Mesenchymal stem cell (in vitro differentiated cells and primary cell): ENCODE measurements around the gene PLCXD3.
A peak's percentile ranks its signal among the peaks of the same experiment; 100 is the strongest.

Source experiments
- DNase-seq: peaks from one replicate; pipeline ENCODE4 v3.0.0-alpha.2; 2013
- H2AFZ ChIP-seq: one replicate; pipeline ENCODE4 v1.6.1; 2013; ENCODE audit warnings: low read depth, mild to moderate bottlenecking, control low read depth, inconsistent platforms, low read length, moderate library complexity
- H2AK5ac ChIP-seq: 2 replicates; pipeline ENCODE4 v1.6.1; 2013; ENCODE audit warnings: low read length, moderate library complexity, mild to moderate bottlenecking, inconsistent platforms; ENCODE audit not compliant: severe bottlenecking
- H2BK120ac ChIP-seq: one replicate; pipeline ENCODE4 v1.6.1; 2013; ENCODE audit warnings: low read depth, mild to moderate bottlenecking, inconsistent platforms, low read length, moderate library complexity
- H2BK12ac ChIP-seq, 2 experiments: one replicate each; pipeline ENCODE4 v1.6.1; 2013; ENCODE audit warnings: inconsistent platforms in 2 of 2, low read length in 2 of 2, mild to moderate bottlenecking in 2 of 2, moderate library complexity in 2 of 2, control low read depth in 1 of 2
- H2BK15ac ChIP-seq: one replicate; pipeline ENCODE4 v1.6.1; 2013; ENCODE audit warnings: mild to moderate bottlenecking, low read depth, inconsistent platforms; ENCODE audit not compliant: poor library complexity, severe bottlenecking
- H2BK5ac ChIP-seq: 2 replicates; pipeline ENCODE4 v1.6.1; 2013; ENCODE audit warnings: low read depth, mild to moderate bottlenecking, low read length, control low read depth, inconsistent platforms; ENCODE audit not compliant: poor library complexity, severe bottlenecking
- H3K14ac ChIP-seq, 2 experiments: one replicate each; pipeline ENCODE4 v1.6.1; 2013; ENCODE audit warnings: inconsistent platforms in 2 of 2, low read length in 2 of 2, control low read depth in 1 of 2, mild to moderate bottlenecking in 1 of 2, moderate library complexity in 1 of 2
- H3K18ac ChIP-seq, 2 experiments: one replicate each; pipeline ENCODE4 v1.6.1; 2013; ENCODE audit warnings: inconsistent platforms in 2 of 2, low read length in 2 of 2, control low read depth in 1 of 2, low read depth in 1 of 2, mild to moderate bottlenecking in 1 of 2
- H3K23ac ChIP-seq, 2 experiments: one replicate each; pipeline ENCODE4 v1.6.1; 2013; ENCODE audit warnings: inconsistent platforms in 2 of 2, low read length in 2 of 2, mild to moderate bottlenecking in 2 of 2, moderate library complexity in 2 of 2, control low read depth in 1 of 2
- H3K27ac ChIP-seq: 2 replicates; pipeline ENCODE4 v1.5.1; 2013; ENCODE audit warnings: mild to moderate bottlenecking, moderate library complexity, low read length, control low read depth, inconsistent platforms; ENCODE audit not compliant: poor library complexity, severe bottlenecking
- H3K27me3 ChIP-seq, 2 experiments: 2 replicates each; pipeline versions ENCODE4 v1.6.1 to v1.7.0; 2013; ENCODE audit warnings: low read length in 2 of 2, mild to moderate bottlenecking in 2 of 2, moderate library complexity in 2 of 2, control low read depth in 1 of 2, inconsistent platforms in 1 of 2; ENCODE audit not compliant: control insufficient read depth in 1 of 2, insufficient read depth in 1 of 2
- H3K36me3 ChIP-seq, 2 experiments: 2 replicates each; pipeline versions ENCODE4 v1.6.1 to v1.7.0; 2013; ENCODE audit warnings: low read length in 2 of 2, control low read depth in 1 of 2, inconsistent platforms in 1 of 2, low read depth in 1 of 2, mild to moderate bottlenecking in 1 of 2; ENCODE audit not compliant: insufficient read depth in 2 of 2, control insufficient read depth in 1 of 2
- H3K4ac ChIP-seq, 2 experiments: one replicate each; pipeline ENCODE4 v1.6.1; 2013; ENCODE audit warnings: inconsistent platforms in 2 of 2, low read length in 2 of 2, mild to moderate bottlenecking in 2 of 2, moderate library complexity in 2 of 2, control low read depth in 1 of 2, low read depth in 1 of 2
- H3K4me1 ChIP-seq: 2 replicates; pipeline ENCODE4 v1.6.1; 2013; ENCODE audit warnings: low read depth, low read length, control low read depth; ENCODE audit not compliant: control insufficient read depth, insufficient read depth
- H3K4me2 ChIP-seq: 2 replicates; pipeline ENCODE4 v1.6.1; 2013; ENCODE audit warnings: low read length, mild to moderate bottlenecking, inconsistent platforms; ENCODE audit not compliant: poor library complexity, severe bottlenecking
- H3K4me3 ChIP-seq, 2 experiments: 2 replicates each; pipeline versions ENCODE4 v1.5.1 to v1.7.0; 2013; ENCODE audit warnings: low read length in 2 of 2, mild to moderate bottlenecking in 2 of 2, control low read depth in 1 of 2, low read depth in 1 of 2; ENCODE audit not compliant: insufficient read depth in 1 of 2
- H3K79me1 ChIP-seq: replicated peaks from 2 replicates; pipeline ENCODE4 v1.6.1; 2013; ENCODE audit warnings: mild to moderate bottlenecking, control low read depth, low read length, inconsistent platforms; ENCODE audit not compliant: poor library complexity, severe bottlenecking
- H3K9ac ChIP-seq: 2 replicates; pipeline ENCODE4 v1.7.0; 2013; ENCODE audit warnings: mild to moderate bottlenecking, low read length, moderate library complexity
- H3K9me3 ChIP-seq: 2 replicates; pipeline ENCODE4 v1.7.0; 2013; ENCODE audit warnings: mild to moderate bottlenecking, low read length; ENCODE audit not compliant: control insufficient read depth
- H4K8ac ChIP-seq: one replicate; pipeline ENCODE4 v1.6.1; 2013; ENCODE audit warnings: inconsistent platforms, mild to moderate bottlenecking, low read length, moderate library complexity
- H4K91ac ChIP-seq: one replicate; pipeline ENCODE4 v1.6.1; 2013; ENCODE audit warnings: mild to moderate bottlenecking, low read length, inconsistent platforms
- WGBS: methylation state at CpG from one replicate; pipeline ENCODE4 v1.1.7; 2013; ENCODE audit warnings: mixed read lengths; 5-methylcytosine and 5-hydroxymethylcytosine counted together

The PLCXD3 gene

GRCh38 chr5:41425736-41426135 is 84.7 kb downstream of the PLCXD3 start:
- Histone ChIP-seq H3K14ac (no peak overlapping the region), H3K9me3 (no peaks in the 10 kb centered on the region), H2BK5ac (no peak overlapping the region), H3K4ac (no peak overlapping the region), H2BK12ac (no peak overlapping the region), H3K36me3 (no peaks in the 10 kb centered on the region), H3K9ac (no peak overlapping the region), H2AK5ac (no peak overlapping the region), H3K79me1 (no peaks in the 10 kb centered on the region), H3K27me3 (no peaks in the 10 kb centered on the region), H4K91ac (no peak overlapping the region), H3K27ac (no peak overlapping the region), H3K23ac (no peak overlapping the region), H2BK15ac (no peak overlapping the region), H3K4me1 (no peaks in the 10 kb centered on the region), H2BK120ac (no peak overlapping the region), H3K4me3 (no peak overlapping the region), H2AFZ (no peak overlapping the region), H3K4me2 (no peak overlapping the region), H4K8ac (no peak overlapping the region), H3K18ac (no peak overlapping the region)
- no peak for DNase-seq
- WGBS = 90% methylated on average over 2 of the region's 3 CpGs

DNA sequence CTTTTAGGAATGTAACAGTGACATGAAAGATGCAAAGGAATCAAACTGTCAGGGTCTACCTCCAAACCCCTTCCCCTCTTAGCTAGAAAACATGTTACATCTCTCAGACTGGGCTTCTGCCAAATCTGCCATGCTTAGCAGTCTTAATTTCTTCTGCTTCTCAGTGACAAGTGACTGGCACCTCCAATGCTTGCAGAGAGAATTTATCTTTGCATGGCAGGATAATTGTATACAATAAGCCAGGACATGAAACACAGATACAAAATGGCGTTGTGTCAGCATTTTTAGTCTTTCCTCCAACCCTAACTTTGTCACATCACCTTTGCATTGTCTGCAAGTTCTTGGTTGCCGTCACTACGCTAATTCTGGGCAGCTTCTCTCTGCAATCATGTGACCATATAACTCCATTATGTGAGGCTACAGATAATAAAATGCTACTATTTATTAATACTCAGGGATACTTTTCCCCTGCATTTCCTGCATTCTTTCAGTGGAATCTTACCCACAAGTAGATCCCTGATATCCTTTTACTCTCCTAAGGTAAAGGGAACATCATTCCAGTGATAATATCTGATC is 89.8 kb downstream of the PLCXD3 start:
- H3K18ac ChIP-seq = no peak overlapping the region
- H2AFZ ChIP-seq = no peak overlapping the region
- no peak overlapping the region for H3K14ac ChIP-seq
- H2BK5ac ChIP-seq = no peak overlapping the region
- no peak overlapping the region for H3K4ac ChIP-seq
- DNase-seq = no peak
- H3K79me1 ChIP-seq = no peaks in the 10 kb centered on the region
- no peak overlapping the region for H3K27ac ChIP-seq
- H3K4me3 ChIP-seq = no peak overlapping the region
- H3K9me3 ChIP-seq = no peaks in the 10 kb centered on the region
- H4K8ac ChIP-seq = no peak overlapping the region
- no peak overlapping the region for H3K9ac ChIP-seq
- H2BK120ac ChIP-seq = no peak overlapping the region
- H3K36me3 ChIP-seq = no peaks in the 10 kb centered on the region
- no peak overlapping the region for H4K91ac ChIP-seq
- H3K27me3 ChIP-seq = no peaks in the 10 kb centered on the region
- H2BK15ac ChIP-seq = no peak overlapping the region
- no peak overlapping the region for H2AK5ac ChIP-seq
- no peak overlapping the region for H3K4me2 ChIP-seq
- no peaks in the 10 kb centered on the region for H3K4me1 ChIP-seq
- no peak overlapping the region for H3K23ac ChIP-seq
- H2BK12ac ChIP-seq = no peak overlapping the region
- 92% methylated on average over 3 of the region's 3 CpGs for WGBS

DNA sequence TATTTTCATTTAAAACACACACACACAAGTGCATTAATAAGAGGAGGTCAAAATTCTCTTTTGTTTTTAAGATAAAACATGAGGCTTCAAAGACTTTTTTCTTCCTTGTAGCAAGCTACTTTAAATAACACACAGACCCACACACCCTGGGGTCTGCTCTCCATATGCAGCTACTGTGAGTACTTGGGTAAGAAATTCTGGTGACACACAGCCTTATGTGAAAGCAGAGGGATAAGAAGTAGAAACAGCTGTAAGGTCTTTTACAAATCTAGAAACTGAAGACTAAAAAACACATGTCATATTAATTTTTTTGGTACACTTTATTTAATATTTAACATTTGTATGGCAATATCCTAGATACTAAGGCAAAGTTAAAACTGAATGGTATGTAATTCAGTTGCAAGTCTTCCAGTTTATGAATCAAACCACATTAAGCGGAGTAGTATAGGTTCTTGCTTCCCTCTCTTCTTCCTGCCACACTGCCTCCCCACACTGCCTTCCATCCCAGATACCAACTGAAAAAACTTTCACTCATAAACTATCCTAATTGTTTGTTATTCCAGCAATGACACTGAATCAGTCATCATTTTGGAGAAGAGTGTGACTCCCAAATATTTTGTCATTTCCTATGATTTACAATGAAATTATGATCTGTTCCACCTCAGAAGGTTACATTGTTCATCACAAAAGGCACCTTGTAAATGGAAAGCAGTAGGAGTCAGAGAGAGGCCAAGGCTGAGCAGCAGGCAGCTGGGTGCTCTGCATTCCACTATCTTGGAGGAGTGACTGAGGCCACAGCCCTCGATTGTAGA is 92.0 kb downstream of the PLCXD3 start:
- H3K9ac ChIP-seq = peak overlapping the region; percentile 28
- no peak overlapping the region for H3K4me2 ChIP-seq
- H3K4me1 ChIP-seq = no peaks in the 10 kb centered on the region
- no peaks in the 10 kb centered on the region for H3K27me3 ChIP-seq
- no peak overlapping the region for H2BK15ac ChIP-seq
- H4K8ac ChIP-seq = no peak overlapping the region
- H2AK5ac ChIP-seq = no peak overlapping the region
- H3K18ac ChIP-seq = no peak overlapping the region
- H2BK12ac ChIP-seq = no peak overlapping the region
- WGBS = 54% methylated on average over 2 of the region's 2 CpGs
- H3K27ac ChIP-seq = no peak overlapping the region
- H2BK120ac ChIP-seq = no peak overlapping the region
- H3K4ac ChIP-seq = no peak overlapping the region
- H3K9me3 ChIP-seq = no peaks in the 10 kb centered on the region
- DNase-seq = no peak
- no peak overlapping the region for H4K91ac ChIP-seq
- no peaks in the 10 kb centered on the region for H3K36me3 ChIP-seq
- no peak overlapping the region for H3K14ac ChIP-seq
- H2AFZ ChIP-seq = no peak overlapping the region
- H2BK5ac ChIP-seq = no peak overlapping the region
- no peak overlapping the region for H3K23ac ChIP-seq
- no peak overlapping the region for H3K4me3 ChIP-seq
- H3K79me1 ChIP-seq = no peaks in the 10 kb centered on the region

DNA sequence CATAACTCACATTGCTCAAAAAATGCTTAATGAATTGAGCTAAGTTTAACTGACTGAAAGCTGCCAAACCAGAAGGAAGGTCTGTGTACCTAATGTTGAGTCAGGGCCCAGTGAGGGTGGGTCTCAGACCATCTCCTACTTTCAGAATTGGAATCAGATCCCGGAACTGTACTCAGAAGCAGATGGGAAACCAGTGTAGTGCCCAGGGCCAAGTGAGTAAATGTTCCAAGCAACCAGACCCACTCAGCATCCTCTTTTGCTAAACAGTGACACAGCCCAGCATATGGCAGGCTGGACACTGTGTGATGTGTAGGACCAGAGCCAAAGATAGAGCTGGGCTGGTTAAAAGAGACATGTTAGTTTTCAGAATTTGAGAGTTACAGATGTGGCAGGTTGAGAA is 94.1 kb downstream of the PLCXD3 start:
- Histone ChIP-seq H3K27ac (no peak overlapping the region), H3K4me3 (no peak overlapping the region), H2AFZ (no peak overlapping the region), H2BK12ac (no peak overlapping the region), H3K9ac (no peak overlapping the region), H3K14ac (no peak overlapping the region), H3K36me3 (no peaks in the 10 kb centered on the region), H2BK15ac (no peak overlapping the region), H3K4me1 (no peaks in the 10 kb centered on the region), H3K9me3 (no peaks in the 10 kb centered on the region), H2BK120ac (no peak overlapping the region), H3K18ac (no peak overlapping the region), H3K4ac (no peak overlapping the region), H3K27me3 (no peaks in the 10 kb centered on the region), H2AK5ac (no peak overlapping the region), H3K23ac (no peak overlapping the region), H4K8ac (no peak overlapping the region), H4K91ac (no peak overlapping the region), H3K79me1 (no peaks in the 10 kb centered on the region), H2BK5ac (no peak overlapping the region), H3K4me2 (no peak overlapping the region)
- no peak for DNase-seq
- WGBS = 100% methylated on average over 1 of the region's 1 CpG
